Measurements from ENCODE around the gene CSTF3.
"Not testable (repeated sequence)": the region's sequence is repeated elsewhere in the genome, so short reads cannot be mapped to it uniquely, and the experiment has no call there.

Gene CSTF3

GRCh38 chr11:33168709-33169200 lies 7.5 kb upstream of the CSTF3 start:
- DNase-seq (ENCODE audit: low read depth, low spot score), result no peak
- no peak overlapping the region for H3K4me3 ChIP-seq (ENCODE audit: low read length)

GRCh38 chr11:33162831-33163230 lies 1.6 kb upstream of the CSTF3 start:
- no peak overlapping the region for H3K4me3 ChIP-seq (ENCODE audit: low read length)
- DNase-seq (ENCODE audit: low read depth, low spot score), result no peak

- no peak for DNase-seq (ENCODE audit: low read depth, low spot score)
- H3K4me3 ChIP-seq (ENCODE audit: low read length), result peak overlapping the region; percentile 69
Measured at GRCh38 chr11:33160587-33160986, 693 bp downstream of the CSTF3 start.

- DNase-seq (ENCODE audit: low read depth, low spot score), result peak; percentile 32
- peak overlapping the region; percentile 69 for H3K4me3 ChIP-seq (ENCODE audit: low read length)
Measured at GRCh38 chr11:33160136-33160535, 1.1 kb downstream of the CSTF3 start.

GRCh38 chr11:33159378-33159867 lies 1.9 kb downstream of the CSTF3 start:
- not testable (repeated sequence) for DNase-seq (ENCODE audit: low read depth, low spot score)
- peak overlapping the region; percentile 69 for H3K4me3 ChIP-seq (ENCODE audit: low read length)

- no peak overlapping the region for H3K4me3 ChIP-seq (ENCODE audit: low read length)
- DNase-seq (ENCODE audit: low read depth, low spot score), result no peak
Measured at GRCh38 chr11:33158596-33159275, 2.5 kb downstream of the CSTF3 start.

GRCh38 chr11:33157103-33158027 lies 3.9 kb downstream of the CSTF3 start:
- no peak for DNase-seq (ENCODE audit: low read depth, low spot score)
- H3K4me3 ChIP-seq (ENCODE audit: low read length), result no peak overlapping the region

GRCh38 chr11:33151399-33151798 lies 9.9 kb downstream of the CSTF3 start:
- no peak overlapping the region for H3K4me3 ChIP-seq (ENCODE audit: low read length)
- no peak for DNase-seq (ENCODE audit: low read depth, low spot score)

GRCh38 chr11:33147559-33147958 lies 13.7 kb downstream of the CSTF3 start:
- DNase-seq (ENCODE audit: low read depth, low spot score), result no peak
- H3K4me3 ChIP-seq (ENCODE audit: low read length), result no peak overlapping the region

- no peak for DNase-seq (ENCODE audit: low read depth, low spot score)
- H3K4me3 ChIP-seq (ENCODE audit: low read length), result no peak overlapping the region
Measured at GRCh38 chr11:33135768-33136443, 25.4 kb downstream of the CSTF3 start.

- DNase-seq (ENCODE audit: low read depth, low spot score), result no peak
- no peak overlapping the region for H3K4me3 ChIP-seq (ENCODE audit: low read length)
Measured at GRCh38 chr11:33135216-33135615, 26.1 kb downstream of the CSTF3 start.

- peak; percentile 15 for DNase-seq (ENCODE audit: low read depth, low spot score)
- H3K4me3 ChIP-seq (ENCODE audit: low read length), result no peak overlapping the region
Measured at GRCh38 chr11:33134276-33134675, 27.0 kb downstream of the CSTF3 start.

- no peak for DNase-seq (ENCODE audit: low read depth, low spot score)
- no peak overlapping the region for H3K4me3 ChIP-seq (ENCODE audit: low read length)
Measured at GRCh38 chr11:33133761-33134160, 27.5 kb downstream of the CSTF3 start.

GRCh38 chr11:33132510-33132909 lies 28.8 kb downstream of the CSTF3 start:
- no peak for DNase-seq (ENCODE audit: low read depth, low spot score)
- H3K4me3 ChIP-seq (ENCODE audit: low read length), result no peak overlapping the region

GRCh38 chr11:33128739-33129138 lies 32.5 kb downstream of the CSTF3 start:
- DNase-seq (ENCODE audit: low read depth, low spot score), result no peak

GRCh38 chr11:33125611-33126010 lies 35.7 kb downstream of the CSTF3 start:
- no peak for DNase-seq (ENCODE audit: low read depth, low spot score)
- H3K4me3 ChIP-seq (ENCODE audit: low read length), result no peak overlapping the region

More at GRCh38 chr11:33128739-33129138, 32.5 kb downstream of the CSTF3 start:
- H3K4me3 ChIP-seq (ENCODE audit: low read length), result no peak overlapping the region

- no peak for DNase-seq (ENCODE audit: low read depth, low spot score)
- no peak overlapping the region for H3K4me3 ChIP-seq (ENCODE audit: low read length)
Measured at GRCh38 chr11:33125025-33125424, 36.3 kb downstream of the CSTF3 start.

GRCh38 chr11:33122696-33123095 lies 38.6 kb downstream of the CSTF3 start:
- not testable (repeated sequence) for DNase-seq (ENCODE audit: low read depth, low spot score); H3K4me3 ChIP-seq (ENCODE audit: low read length)

GRCh38 chr11:33116535-33116934 lies 44.7 kb downstream of the CSTF3 start:
- DNase-seq (ENCODE audit: low read depth, low spot score), result no peak
- no peak overlapping the region for H3K4me3 ChIP-seq (ENCODE audit: low read length)

All from Jurkat, Clone E6-1 (cell line).